SK-N-SH (cell line): ENCODE data around the gene TRIP6.

Source experiments
- CTCF ChIP-seq: fragments of 200-600 bp; sonication (generic); IDR thresholded peaks from 2 replicates; pipeline ENCODE4 v1.6.1; 2017; ENCODE audit warnings: antibody characterized with exemption, mild to moderate bottlenecking, moderate library complexity
- EP300 ChIP-seq, 2 experiments: IDR thresholded peaks; 2 replicates each; pipeline versions ENCODE4 v1.4.0 to v1.6.1; 2012; ENCODE audit warnings: borderline replicate concordance in 1 of 2, low read depth in 1 of 2, low read length in 1 of 2
- EZH2phosphoT487 ChIP-seq: fragments of 200-600 bp; sonication (generic); IDR thresholded peaks from 2 replicates; pipeline ENCODE4 v1.6.1; 2017; ENCODE audit warnings: low read depth, mixed run types, mild to moderate bottlenecking, antibody characterized with exemption, moderate library complexity, borderline replicate concordance
- JUND ChIP-seq: IDR thresholded peaks from 2 replicates; pipeline ENCODE4 v1.4.0; 2012
- MAX ChIP-seq: IDR thresholded peaks from 2 replicates; pipeline ENCODE4 v1.4.0; 2012; ENCODE audit warnings: low read depth
- MEF2A ChIP-seq: IDR thresholded peaks from 2 replicates; pipeline ENCODE4 v1.4.0; 2012; ENCODE audit warnings: low read depth, borderline replicate concordance
- NRF1 ChIP-seq: IDR thresholded peaks from 2 replicates; pipeline ENCODE4 v1.6.1; 2012; ENCODE audit warnings: low read depth, mild to moderate bottlenecking, low read length
- POLR2AphosphoS5 ChIP-seq: IDR thresholded peaks from 2 replicates; pipeline ENCODE4 v1.6.1; 2012; ENCODE audit warnings: low read depth, low read length
- RXRA ChIP-seq: IDR thresholded peaks from 2 replicates; pipeline ENCODE4 v1.4.0; 2012; ENCODE audit warnings: low read depth, mild to moderate bottlenecking, borderline replicate concordance
- SIN3A ChIP-seq: IDR thresholded peaks from 2 replicates; pipeline ENCODE4 v1.6.1; 2012; ENCODE audit warnings: low read depth, mild to moderate bottlenecking, low read length, moderate library complexity, borderline replicate concordance
- SMC3 ChIP-seq: IDR thresholded peaks from 2 replicates; pipeline ENCODE4 v1.6.1; 2012; ENCODE audit warnings: low read depth, low read length, improper control_type of control experiment
- TAF1 ChIP-seq: IDR thresholded peaks from 2 replicates; pipeline ENCODE4 v1.6.1; 2012; ENCODE audit warnings: low read depth, mild to moderate bottlenecking, low read length, moderate library complexity, borderline replicate concordance
- USF2 ChIP-seq: fragments of 150-350 bp; IDR thresholded peaks from 2 replicates; pipeline ENCODE4 v1.6.1; 2017; ENCODE audit warnings: antibody characterized with exemption, low read length, low read depth, borderline replicate concordance

- TF ChIP-seq CTCF (no peak), SMC3 (no peak), RXRA (no peak), SIN3A (no peak), JUND (no peak), POLR2AphosphoS5 (no peak), EP300 (IDR thresholded peaks at IDR 0.05; ENCODE audit: borderline replicate concordance in 1 of 2, low read depth in 1 of 2, low read length in 1 of 2) (no peak), USF2 (no peak), TAF1 (no peak), MAX (no peak), NRF1 (no peak), EZH2phosphoT487 (no peak), MEF2A (no peak)
These were observed 47.6 kb upstream of the TRIP6 start for GRCh38 chr7:100819586-100819985.
